Activated CD8-positive, alpha-beta memory T cell treated with anti-CD3 and anti-CD28 coated beads, Interleukin-2, amount 50 U/mL, for 24 hours (primary cell): ENCODE measurements around the gene PIGW.
"Not testable (repeated sequence)": the region's sequence is repeated elsewhere in the genome, so short reads cannot be mapped to it uniquely, and the experiment has no call there.

Experiments
- DNase-seq: peaks from one replicate; pipeline ENCODE4 v3.0.0-alpha.2; 2020; ENCODE audit errors: extremely low read depth

The PIGW gene

DNA sequence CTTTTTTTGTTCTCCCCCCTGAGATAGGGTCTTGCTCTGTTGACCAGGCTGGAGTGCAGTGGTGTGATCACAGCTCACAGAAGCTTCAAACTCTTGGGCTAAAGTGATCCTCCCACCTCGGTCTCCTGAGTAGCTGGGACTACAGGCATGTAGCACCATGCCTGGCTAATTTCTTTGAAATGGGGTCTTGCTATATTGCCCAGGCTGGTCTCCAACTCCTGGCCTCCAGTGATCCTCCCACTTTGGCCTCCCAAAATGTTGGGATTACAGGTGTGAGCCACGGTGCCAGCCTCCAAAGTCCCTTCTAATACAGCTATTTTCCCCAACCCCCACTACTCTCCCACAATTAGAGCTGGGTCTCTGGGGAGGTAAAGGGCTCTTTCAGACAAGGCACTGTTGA is 26.3 kb upstream of the PIGW start:
- not testable (repeated sequence) for DNase-seq

DNA sequence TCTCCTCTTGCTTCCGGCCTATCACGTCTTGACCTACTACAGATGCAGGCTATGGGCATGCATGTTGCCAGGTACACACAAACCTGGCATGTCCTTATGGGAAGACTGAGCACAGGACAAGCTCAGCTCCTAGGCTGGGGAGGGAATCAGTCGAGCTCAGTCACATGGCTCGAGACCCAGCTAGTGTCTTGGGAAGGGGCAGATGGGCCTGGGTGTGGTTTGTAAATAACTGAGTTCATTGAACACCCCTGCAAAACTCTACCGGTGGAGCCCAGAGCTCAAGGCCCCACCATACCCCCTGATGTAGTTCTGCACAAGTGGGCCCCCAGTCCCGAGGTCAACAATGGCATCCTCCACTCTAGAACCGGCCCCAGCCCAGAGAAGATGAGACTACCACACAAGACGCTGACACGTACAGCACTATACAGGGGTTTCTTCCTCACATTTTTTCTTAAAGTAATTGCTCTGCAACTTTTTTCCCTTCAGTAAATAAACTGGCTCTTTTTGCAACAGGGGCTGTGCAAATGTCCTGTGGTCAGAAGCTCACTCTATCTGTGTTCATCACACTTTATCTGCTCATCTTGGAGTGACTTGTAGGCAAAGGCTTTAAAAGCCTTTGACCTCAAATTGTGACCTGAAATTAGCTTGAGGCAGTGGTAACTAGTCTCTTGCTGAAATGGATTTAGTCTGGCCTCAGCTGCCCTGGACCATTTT is 25.4 kb upstream of the PIGW start:
- no peak for DNase-seq

DNA sequence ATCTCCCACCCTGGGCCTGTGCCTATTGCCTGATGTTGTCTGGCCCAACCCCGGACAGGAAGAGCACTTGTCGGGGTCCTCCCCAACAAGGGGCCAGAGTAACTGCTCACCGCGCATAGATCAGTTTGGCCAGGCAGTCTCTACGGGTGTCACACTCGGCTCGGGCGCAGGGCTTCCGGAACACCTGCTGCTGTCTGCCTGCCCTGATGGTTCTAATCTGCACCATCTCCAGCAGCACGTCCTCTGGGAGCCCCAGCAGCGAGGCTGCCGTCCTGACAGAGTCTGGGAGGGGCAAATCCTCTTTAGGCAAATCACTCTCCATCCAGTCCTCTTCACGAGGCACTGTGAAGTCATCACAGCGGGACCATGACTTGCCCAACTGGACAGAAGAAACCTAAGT is 24.2 kb upstream of the PIGW start:
- DNase-seq: no peak

DNA sequence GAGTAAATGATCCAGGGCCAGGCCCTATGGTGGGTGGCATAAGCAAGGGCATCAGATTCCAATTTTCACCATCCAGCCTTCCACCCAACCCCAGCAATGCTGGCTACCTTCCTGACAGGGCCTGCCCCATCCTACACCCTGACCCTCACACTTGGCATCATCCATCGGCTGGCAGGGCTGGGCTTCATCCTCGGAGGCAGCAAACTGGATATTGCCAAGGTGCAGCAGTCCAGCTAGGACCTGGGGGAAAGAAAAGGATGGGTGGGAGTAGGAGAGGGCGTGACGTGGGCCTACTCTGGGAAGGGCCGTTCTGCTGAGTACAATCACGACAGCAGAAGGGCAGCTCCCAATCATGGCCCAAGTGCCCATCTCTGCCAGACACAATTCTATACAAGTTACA is 23.6 kb upstream of the PIGW start:
- DNase-seq: no peak

DNA sequence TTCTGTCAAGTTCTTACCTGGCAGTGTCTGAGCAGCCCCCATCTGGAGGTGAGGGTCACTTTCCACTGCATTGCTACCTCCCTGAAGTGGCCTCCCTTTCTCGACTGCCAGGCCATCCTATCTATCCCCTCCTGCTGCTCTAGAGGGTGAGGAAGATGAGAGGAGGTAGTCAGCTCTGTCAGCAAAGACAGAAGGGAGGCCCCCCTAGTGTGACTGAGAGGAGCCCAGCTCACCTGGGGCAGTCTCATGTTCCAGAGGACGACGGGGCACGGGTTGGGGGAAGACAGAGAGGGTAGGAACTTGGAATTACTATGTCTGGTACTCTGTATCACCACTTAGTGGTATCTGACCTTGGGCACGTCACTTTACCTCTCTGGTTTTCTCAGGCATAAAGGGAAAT is 22.1 kb upstream of the PIGW start:
- DNase-seq: no peak

DNA sequence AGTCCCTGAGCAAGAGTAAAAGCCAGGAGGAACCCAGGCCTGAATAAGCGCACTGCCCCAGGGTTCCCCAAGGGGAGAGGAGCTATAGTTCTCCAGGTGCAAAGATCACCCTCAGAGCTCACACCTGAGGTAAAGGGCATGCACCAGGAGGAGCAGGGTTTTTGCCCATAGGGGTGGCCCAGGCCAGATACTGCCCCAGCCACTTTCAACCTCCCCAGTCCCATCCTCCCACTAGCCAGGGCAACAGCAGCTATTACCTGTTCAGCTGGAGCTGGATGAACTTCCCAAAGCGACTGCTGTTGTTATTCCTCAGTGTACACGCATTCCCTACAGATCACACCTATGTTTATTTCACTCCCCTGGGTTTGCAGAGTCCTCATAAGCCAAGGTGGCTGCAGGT is 19.9 kb upstream of the PIGW start:
- no peak for DNase-seq

DNA sequence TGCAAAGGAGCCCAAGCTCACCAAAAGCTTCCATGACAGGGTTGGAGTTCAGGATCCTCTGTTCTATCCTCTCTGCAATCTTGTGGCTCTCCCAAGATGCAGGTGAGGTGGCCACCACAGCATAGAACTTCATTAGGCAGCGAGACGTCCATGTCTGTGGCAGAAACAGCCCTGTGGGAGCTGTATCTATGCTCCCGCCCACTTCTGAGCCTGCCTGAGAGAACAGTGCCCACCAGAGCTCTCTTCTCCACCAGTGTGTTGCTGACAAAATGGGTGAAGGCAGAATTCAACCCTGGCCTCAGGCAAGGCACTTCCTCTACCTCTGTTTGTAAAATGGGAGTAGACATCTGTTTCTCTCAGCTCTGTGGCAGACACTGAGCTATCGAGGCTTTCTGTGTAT is 18.9 kb upstream of the PIGW start:
- no peak for DNase-seq

DNA sequence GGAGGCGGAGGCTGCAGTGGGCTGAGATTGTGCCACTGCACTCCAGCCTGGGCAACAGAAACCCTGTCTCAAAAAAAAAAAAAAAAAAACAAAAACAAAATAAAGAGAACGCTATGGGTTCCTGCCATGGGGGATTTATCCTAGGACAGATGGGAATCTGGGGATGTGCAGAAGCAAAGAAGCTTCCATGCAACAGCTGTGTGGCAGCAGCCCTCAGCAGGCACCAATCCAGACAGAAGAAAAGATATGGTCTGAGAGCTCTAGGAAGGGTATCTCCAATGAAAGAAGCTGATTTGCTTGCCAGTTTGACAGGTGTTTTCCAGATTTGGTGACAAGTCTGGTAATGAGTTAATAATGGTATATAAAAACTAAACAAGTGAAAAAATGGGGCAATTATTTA is 11.7 kb upstream of the PIGW start:
- no peak for DNase-seq

DNA sequence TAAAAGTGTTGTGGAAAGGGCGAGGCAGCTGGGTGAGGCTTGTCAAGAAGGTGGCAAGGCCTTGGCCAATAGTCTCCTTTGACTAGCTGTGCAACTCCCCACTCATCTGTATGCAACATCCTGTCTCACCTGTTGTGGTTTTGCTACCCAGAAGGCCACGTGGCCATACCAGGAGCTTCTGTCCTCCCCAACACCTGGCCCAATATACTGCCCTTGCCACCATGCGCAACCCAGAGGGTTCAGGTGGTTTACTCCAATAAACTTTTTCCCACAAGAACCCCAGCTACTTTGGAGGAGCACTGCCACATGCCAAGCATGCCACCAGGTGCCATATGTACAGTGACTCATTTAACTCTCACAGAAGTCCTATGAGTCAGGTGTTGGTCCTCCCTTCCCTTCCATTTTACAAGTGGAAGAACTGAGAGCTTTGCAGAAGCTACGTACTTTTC is 10.3 kb upstream of the PIGW start:
- no peak for DNase-seq

DNA sequence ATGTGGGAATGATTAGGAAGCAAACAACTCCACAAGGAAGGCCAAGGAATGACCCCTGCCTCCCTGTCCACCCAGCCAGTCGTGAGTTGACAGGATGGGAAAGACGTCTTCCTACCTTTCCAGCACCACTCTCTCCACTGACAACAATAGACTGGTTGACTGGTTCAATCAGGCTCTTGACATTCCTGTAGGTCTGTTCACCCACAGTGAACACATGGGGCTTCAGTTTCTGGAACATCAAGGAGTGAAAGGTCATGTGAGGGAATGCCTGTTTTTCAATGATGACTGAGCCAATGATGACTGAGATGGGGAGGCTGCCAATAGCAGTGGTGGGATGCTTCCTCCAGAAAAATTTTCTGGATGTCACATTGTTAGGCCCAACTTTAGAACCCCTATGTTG is 9.7 kb upstream of the PIGW start:
- no peak for DNase-seq

DNA sequence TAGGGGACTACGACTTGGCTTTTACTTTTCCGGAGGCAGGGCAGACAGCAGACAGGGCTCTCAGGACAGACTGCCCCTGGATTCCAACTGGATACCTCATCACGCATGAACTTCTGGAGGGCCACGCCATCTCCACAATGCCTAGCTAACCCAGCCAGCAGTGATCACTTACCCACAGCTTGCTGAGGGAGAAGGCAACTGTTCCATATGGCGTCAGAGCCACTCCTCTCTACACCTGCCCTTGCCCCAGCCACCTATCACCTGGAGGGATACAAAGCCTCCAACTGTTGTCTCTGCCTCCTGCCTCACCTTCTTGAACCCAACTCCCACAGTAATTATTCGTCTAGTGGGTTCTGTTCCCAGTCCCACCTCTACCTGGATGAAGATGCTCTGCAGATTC is 8.9 kb upstream of the PIGW start:
- DNase-seq: no peak

DNA sequence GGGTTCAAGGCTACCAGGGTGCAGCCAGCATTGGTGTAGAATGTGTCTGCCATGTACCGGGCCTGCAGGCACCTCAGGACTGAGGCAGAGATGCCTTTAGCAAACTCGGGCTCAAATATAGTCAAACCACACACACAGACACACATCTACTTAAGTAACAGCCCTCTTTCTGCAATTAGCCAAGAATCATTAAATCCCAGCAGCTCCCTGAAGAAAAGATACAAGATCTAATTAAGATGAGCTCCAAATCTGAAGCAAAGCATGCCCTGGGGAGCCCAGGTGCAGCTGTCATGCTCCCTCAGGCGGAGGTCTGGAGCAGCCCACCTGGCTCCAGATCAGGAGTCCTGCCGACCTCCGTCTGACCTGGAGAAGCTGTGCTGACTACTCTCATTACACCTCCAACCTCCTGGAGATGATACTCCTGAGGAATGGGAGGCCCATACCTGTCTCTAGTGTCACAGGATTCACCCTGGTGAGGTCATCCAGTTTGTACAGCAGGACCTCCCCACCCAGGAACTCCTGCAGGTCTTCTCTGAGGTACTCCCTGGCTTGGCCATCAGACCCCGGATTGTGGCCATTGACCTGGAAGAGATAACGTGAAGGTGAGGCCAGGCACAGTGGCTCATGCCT is 7.1 kb upstream of the PIGW start:
- no peak for DNase-seq

DNA sequence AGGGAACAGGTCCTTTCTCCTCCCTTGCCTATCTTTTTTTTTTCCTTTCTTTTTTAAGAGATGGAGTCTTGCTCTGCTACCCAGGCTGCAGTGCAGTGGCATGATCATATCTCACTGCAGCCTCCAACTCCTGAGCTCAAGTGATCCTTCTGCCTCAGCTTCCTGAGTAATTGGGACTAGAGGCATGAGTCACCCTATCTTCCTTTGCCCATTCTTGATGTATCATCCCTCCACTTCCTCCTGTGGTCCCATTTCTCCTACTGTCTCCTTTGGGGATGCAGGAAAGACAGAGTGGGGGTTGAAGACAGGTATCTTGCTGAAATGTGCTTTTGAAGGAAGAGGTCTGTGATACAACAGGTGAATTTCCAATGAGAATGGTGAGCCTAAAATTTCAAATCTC is 5.7 kb upstream of the PIGW start:
- no peak for DNase-seq

DNA sequence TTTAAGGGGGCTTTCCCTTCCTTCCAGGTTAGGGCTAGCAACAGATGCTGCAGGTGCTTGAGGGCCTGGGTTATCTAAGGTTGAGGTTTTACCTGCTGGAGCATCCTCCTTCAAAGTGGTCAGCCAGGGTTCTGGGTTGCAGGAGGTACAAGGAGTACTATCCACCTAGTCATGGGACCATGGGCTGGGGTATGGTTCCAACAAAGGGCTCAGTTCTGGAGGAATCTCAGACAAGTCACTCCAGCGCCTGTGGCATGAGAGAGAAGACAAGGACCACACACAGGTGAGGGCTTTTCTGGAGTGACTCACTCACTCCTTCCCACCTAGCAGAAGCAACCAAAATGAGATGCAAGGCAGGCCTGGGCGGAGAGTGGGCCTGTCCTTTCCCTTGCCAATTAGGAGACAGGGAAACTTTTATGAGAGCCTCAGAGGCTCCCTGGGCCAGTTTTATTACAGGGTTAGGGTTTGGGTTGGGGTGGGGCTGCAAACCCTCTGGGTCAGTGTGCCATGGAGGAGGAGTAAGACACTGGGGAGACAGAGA is 2.3 kb upstream of the PIGW start:
- DNase-seq: no peak

DNA sequence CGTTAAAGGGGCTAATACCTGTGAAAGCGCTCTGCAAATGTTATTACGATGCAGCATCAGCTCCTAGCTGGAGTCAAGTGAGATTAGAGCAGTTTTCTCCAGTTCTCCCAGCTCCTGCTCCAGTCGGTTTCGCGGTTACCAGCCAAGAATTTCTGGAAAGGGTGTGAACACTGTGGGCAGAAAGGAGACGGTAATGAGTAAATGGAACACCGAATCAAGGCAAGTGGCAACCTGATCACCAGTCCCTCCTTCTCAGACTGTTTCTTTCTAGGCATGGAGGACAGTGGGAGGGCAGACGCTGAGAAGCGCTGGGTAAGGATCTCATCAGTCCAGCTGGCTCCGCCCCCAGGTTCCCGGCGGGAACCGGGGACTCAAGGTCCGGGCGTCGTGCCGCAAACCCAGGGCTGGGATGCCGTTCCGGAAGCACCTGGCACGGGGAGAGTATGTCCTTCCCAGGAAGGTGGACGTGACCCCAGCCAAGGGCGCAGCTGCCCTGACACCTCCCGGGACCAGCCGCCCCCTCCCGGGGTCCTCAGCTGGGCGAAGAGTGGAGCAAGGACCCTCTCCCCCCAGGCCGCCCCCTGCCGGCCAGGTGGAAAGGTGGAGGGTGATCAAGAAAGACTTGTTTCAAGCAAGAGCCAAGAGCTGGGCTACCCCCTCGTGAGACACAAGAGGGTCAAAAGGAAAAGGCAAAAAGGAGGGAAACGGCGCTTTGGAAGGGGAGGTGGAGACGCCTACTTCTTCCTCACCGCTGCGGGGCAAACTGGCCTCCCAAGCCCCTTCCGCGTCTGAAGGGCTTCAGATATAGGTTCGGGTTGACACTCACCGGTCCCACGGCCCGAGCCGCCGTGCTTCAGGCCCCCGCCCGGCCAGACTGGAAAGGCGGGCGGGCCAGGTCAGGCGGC is 600 bp upstream of the PIGW start:
- no peak for DNase-seq

DNA sequence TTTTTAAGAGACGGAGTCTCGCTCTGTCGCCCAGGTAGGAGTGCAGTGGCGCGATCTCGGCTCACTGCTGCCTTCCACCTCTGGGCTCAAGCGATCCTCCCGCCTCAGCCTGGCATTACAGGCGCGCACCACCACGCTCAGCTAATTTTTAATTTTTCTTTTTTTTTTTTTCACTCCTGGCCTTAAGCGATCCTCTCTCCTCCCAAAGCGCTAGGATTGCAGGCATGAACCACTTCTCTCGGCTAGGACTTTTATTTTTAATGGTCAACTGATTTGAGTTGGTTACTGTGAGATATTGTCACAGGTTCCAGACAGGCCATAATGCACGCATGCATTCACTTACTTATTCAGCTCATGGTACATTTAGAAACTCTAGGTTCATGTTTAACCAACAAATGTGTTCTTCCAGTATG is 888 bp downstream of the PIGW start:
- no peak for DNase-seq

DNA sequence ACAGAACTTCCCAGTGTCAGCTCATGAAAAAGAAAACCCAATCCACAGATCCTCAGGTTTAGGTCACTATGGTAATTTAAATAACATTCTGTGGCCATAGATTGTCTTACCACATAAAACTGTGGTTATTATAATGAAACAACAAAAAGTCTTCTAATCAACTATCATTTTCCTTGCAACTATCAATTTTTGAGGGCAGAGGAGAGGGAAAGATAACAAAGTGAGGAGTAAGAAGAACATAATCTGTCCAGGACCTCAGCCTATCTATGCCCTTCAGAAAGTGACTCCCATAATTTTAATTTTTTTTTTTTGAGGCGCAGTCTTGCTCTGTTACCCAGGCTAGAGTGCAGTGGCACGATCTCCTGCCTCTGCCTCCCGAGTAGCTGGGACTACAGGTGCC is 5.9 kb downstream of the PIGW start:
- no peak for DNase-seq

DNA sequence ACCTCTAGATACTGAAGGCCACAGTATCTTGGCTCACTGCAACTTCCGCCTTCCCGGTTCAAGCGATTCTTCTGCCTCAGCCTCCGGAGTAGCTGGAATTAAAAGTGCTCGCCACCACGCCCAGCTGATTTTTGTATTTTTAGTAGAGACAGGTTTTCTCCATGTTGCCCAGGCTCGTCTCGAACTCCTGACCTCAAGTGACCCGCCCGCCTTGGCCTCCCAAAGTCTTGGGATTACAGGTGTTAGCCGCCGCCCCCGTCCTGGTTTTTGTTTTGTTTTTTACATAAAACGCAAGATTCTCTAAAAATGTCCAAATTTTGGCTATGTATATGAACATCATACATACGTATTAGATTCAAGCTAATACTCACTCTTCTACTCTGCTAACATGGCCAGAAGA is 8.0 kb downstream of the PIGW start:
- DNase-seq: no peak

DNA sequence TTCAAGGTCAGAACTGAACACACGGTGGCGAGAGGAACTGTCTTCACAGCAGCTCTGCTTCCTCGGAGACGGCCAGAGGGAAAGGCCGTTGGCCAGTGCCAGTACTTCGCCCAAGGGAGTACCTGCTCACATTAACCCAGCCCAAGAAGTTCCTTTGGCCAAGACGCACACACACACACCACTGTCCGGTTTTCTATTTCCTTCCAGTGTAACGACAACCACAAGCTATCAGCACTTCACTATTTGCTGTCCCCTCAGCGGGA is 9.2 kb downstream of the PIGW start:
- no peak for DNase-seq

DNA sequence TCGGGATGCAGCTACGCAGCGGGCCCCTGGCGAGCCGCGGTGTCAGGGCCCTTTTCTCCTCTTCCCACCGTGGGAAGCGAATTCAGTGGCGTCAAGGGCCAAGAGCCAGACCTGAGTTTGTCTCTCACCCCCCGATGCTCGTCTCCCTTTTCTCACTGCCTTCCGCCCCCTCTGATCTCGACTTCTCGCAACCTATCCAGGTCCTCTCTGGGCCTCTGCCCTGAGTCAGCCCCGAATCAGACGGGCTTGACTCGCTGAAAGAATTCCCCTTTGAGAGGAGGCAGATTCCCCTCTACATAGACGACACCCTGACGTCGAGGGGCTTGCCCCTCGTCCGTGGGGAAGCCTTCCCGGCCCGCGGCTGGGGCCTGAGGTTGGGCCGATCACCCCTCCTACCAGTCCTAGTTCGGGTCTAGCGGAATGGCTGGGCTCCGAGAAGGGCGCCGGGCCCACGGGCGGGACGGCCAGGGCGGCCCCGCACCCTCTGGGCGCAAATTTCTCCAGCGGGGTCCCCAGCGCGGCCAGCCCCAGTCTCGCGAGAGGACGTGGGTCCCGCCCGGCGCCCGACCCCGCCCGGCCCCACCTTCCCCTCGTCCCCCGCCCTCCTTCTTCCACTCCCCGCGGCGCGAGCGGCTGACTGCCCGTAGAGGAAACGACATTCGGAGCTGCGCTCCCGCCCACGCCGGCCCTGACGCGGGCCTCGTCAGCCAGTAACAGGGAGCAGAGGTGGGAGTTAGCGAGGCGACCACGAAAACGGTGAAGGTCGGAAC is 9.7 kb downstream of the PIGW start, which contains the start of gene GGNBP2:
Gene GGNBP2, plus strand, starts transcription at position 613 of the 770 bp plus-strand sequence. CDS start 806 bp downstream, outside the sequence.
- DNase-seq: peak; percentile 66

DNA sequence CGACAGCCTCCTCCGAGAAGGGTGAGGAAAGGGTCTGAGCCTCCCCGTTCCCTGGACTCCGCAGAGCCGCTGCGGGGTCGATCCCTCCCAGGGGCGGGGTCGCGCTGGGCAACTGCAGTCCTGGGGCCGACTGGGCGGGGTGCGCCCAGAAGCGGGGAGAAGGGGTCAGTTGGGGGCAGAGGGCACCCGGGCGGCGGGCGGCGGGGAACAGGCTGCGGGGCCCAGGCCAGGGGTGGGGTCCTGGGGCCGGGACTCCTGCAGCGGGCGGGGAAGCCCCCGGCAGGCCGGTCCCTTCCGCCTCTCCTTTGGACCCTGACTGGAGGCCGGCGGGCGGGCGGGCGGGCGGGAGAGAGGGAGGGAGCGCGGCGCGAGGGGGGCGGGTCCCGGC is 10.3 kb downstream of the PIGW start:
- no peak for DNase-seq
